Smooth muscle cell (in vitro differentiated cells): Measurements from ENCODE around the gene TSR1. TPM values are rescaled to one million over a fixed set of nuclear protein-coding genes. Genes with fewer than 3 reads are reported as not detected.

Experiments
- DNase-seq: peaks from one replicate; lab custom pipeline; 2025; ENCODE audit not compliant: unreplicated experiment; lab: John Stamatoyannopoulos, UW
- H2AFZ ChIP-seq: fragments of 200-600 bp; sonication (generic); 2 replicates; pipeline ENCODE4 v1.6.0; 2016; ENCODE audit warnings: antibody characterized with exemption, low read depth, mild to moderate bottlenecking
- H3F3A ChIP-seq: fragments of 200-600 bp; sonication (generic); 2 replicates; pipeline ENCODE4 v1.6.0; 2017; ENCODE audit warnings: antibody characterized with exemption, low read depth
- H3K27ac ChIP-seq: fragments of 200-600 bp; sonication (generic); 2 replicates; pipeline ENCODE4 v1.5.1; 2016; ENCODE audit warnings: low read depth, mild to moderate bottlenecking
- H3K27me3 ChIP-seq: fragments of 200-600 bp; sonication (generic); 2 replicates; pipeline ENCODE4 v1.6.1; 2016; ENCODE audit warnings: low read depth, mild to moderate bottlenecking
- H3K36me3 ChIP-seq: fragments of 200-600 bp; sonication (generic); 2 replicates; pipeline ENCODE4 v1.5.1; 2016; ENCODE audit warnings: low read depth
- H3K4me1 ChIP-seq: fragments of 200-600 bp; sonication (generic); 2 replicates; pipeline ENCODE4 v1.5.1; 2016; ENCODE audit warnings: low read depth
- H3K4me2 ChIP-seq: fragments of 200-600 bp; sonication (generic); 2 replicates; pipeline ENCODE4 v1.6.0; 2016; ENCODE audit warnings: mild to moderate bottlenecking
- H3K4me3 ChIP-seq: fragments of 200-600 bp; sonication (generic); 2 replicates; pipeline ENCODE4 v1.5.1; 2016; ENCODE audit warnings: mild to moderate bottlenecking
- H3K79me2 ChIP-seq: fragments of 200-600 bp; sonication (generic); 2 replicates; pipeline ENCODE4 v1.6.0; 2016; ENCODE audit warnings: low read depth, mild to moderate bottlenecking
- H3K9ac ChIP-seq: fragments of 200-600 bp; sonication (generic); 2 replicates; pipeline ENCODE4 v1.6.0; 2016; ENCODE audit warnings: low read depth
- H3K9me3 ChIP-seq: fragments of 200-600 bp; sonication (generic); replicated peaks from 2 replicates; pipeline ENCODE4 v1.5.1; 2016; ENCODE audit warnings: low read depth
- H4K20me1 ChIP-seq: fragments of 200-600 bp; sonication (generic); 2 replicates; pipeline ENCODE4 v1.6.0; 2016; ENCODE audit warnings: low read depth
- CTCF ChIP-seq: fragments of 200-600 bp; sonication (generic); IDR thresholded peaks from 2 replicates; pipeline ENCODE4 v1.5.1; 2017; ENCODE audit warnings: borderline replicate concordance, mild to moderate bottlenecking, antibody characterized with exemption; ENCODE audit not compliant: insufficient read depth, poor library complexity, severe bottlenecking
- WGBS: methylation state at CpG from one replicate; pipeline ENCODE4 v1.1.7; 2016; ENCODE audit warnings: low lambda C conversion rate; 5-methylcytosine and 5-hydroxymethylcytosine counted together
- polyA plus RNA-seq: library from polyadenylated mRNA; unstranded; fragments of >200 nt; fragmentation: Nextera tagmentation; extraction: Ambion mirVana; gene quantifications from 2 replicates; pipeline ENCODE4 v1.2.1, GENCODE V29; 2016
- total RNA-seq: library from RNA; depleted of rRNA; stranded (reverse); fragments of >200 nt; gene quantifications from 2 replicates; pipeline ENCODE4 v1.2.3, GENCODE V29; 2014

Gene TSR1
- total and polyA plus RNA-seq, 2 experiments from 2014 or later: 17.6 to 39.5 TPM

GRCh38 chr17:2289878-2290478 is 46.3 kb downstream of the TSR1 start:
- H3K36me3 ChIP-seq: peaks cover 11% of the 10 kb centered on the region
- H3K4me2 ChIP-seq: no peak overlapping the region
- no peak overlapping the region for H3K27ac ChIP-seq
- H3K9ac ChIP-seq: no peak overlapping the region
- H2AFZ ChIP-seq: no peak overlapping the region
- H3K4me1 ChIP-seq: no peaks in the 10 kb centered on the region
- H3K4me3 ChIP-seq: no peak overlapping the region
- TF ChIP-seq CTCF: no peak
- H3K9me3 ChIP-seq: no peaks in the 10 kb centered on the region
- peaks cover 39% of the 10 kb centered on the region for H4K20me1 ChIP-seq
- H3K79me2 ChIP-seq: peaks cover 7% of the 10 kb centered on the region
- no peak for DNase-seq
- peaks cover 8% of the 10 kb centered on the region for H3F3A ChIP-seq
- no peaks in the 10 kb centered on the region for H3K27me3 ChIP-seq
- 98% methylated on average over 5 of the region's 5 CpGs for WGBS

GRCh38 chr17:2283302-2283701 is 53.0 kb downstream of the TSR1 start:
- Histone ChIP-seq H3K79me2 (no peaks in the 10 kb centered on the region), H3K36me3 (peaks cover 13% of the 10 kb centered on the region), H3K27ac (peak overlapping the region; percentile 4), H3K4me3 (no peak overlapping the region), H3F3A (peaks cover 22% of the 10 kb centered on the region), H4K20me1 (peaks cover 33% of the 10 kb centered on the region), H3K4me1 (no peaks in the 10 kb centered on the region), H3K4me2 (no peak overlapping the region), H3K9me3 (no peaks in the 10 kb centered on the region), H2AFZ (no peak overlapping the region), H3K9ac (no peak overlapping the region), H3K27me3 (no peaks in the 10 kb centered on the region)
- TF ChIP-seq CTCF: no peak
- DNase-seq: no peak
- WGBS: 77% methylated on average over 7 of the region's 7 CpGs

- Histone ChIP-seq H3K9me3 (no peaks in the 10 kb centered on the region), H3F3A (peaks cover 22% of the 10 kb centered on the region), H3K27me3 (no peaks in the 10 kb centered on the region), H3K36me3 (peaks cover 13% of the 10 kb centered on the region), H3K4me1 (no peaks in the 10 kb centered on the region), H3K4me2 (no peak overlapping the region), H3K79me2 (no peaks in the 10 kb centered on the region), H2AFZ (no peak overlapping the region), H4K20me1 (peaks cover 31% of the 10 kb centered on the region), H3K9ac (no peak overlapping the region), H3K27ac (peak overlapping the region; percentile 4), H3K4me3 (no peak overlapping the region)
- no peak for DNase-seq
- TF ChIP-seq CTCF: peak; percentile 55
- 50% methylated on average over 7 of the region's 7 CpGs for WGBS
Observed at GRCh38 chr17:2282297-2282873, 53.9 kb downstream of the TSR1 start.

GRCh38 chr17:2279707-2280106 is 56.5 kb downstream of the TSR1 start:
- H3K4me2 ChIP-seq: no peak overlapping the region
- H3K27me3 ChIP-seq: no peaks in the 10 kb centered on the region
- DNase-seq: no peak
- H3K9ac ChIP-seq: no peak overlapping the region
- peaks cover 20% of the 10 kb centered on the region for H4K20me1 ChIP-seq
- no peak overlapping the region for H3K4me3 ChIP-seq
- peaks cover 11% of the 10 kb centered on the region for H3F3A ChIP-seq
- no peaks in the 10 kb centered on the region for H3K4me1 ChIP-seq
- H3K9me3 ChIP-seq: no peaks in the 10 kb centered on the region
- H3K36me3 ChIP-seq: peaks cover 13% of the 10 kb centered on the region
- TF ChIP-seq CTCF: no peak
- 96% methylated on average over 9 of the region's 9 CpGs for WGBS
- no peak overlapping the region for H3K27ac ChIP-seq
- H2AFZ ChIP-seq: no peak overlapping the region
- no peaks in the 10 kb centered on the region for H3K79me2 ChIP-seq
